NT2/D1 (cell line): ENCODE measurements around the gene WASF2.

ENCODE experiments used
- DNase-seq: peaks from one replicate; pipeline ENCODE4 v3.0.0-alpha.2; 2011; ENCODE audit warnings: low read depth, low spot score
- H3K27me3 ChIP-seq: 2 replicates; pipeline ENCODE4 v1.6.0; 2011; ENCODE audit warnings: mild to moderate bottlenecking; ENCODE audit not compliant: insufficient read length, insufficient read depth
- H3K36me3 ChIP-seq: 2 replicates; pipeline ENCODE4 v1.6.1; 2011; ENCODE audit warnings: mild to moderate bottlenecking, low read length, mixed read lengths; ENCODE audit not compliant: insufficient read depth, insufficient read length
- H3K4me1 ChIP-seq: 2 replicates; pipeline ENCODE4 v1.5.1; 2011; ENCODE audit not compliant: insufficient read depth, insufficient read length
- H3K4me3 ChIP-seq: 2 replicates; pipeline ENCODE4 v1.5.1; 2011; ENCODE audit warnings: low read depth; ENCODE audit not compliant: insufficient read length
- H3K9ac ChIP-seq: 2 replicates; pipeline ENCODE4 v1.6.0; 2011; ENCODE audit warnings: low read depth; ENCODE audit not compliant: insufficient read length
- H3K9me3 ChIP-seq: 2 replicates; pipeline ENCODE4 v1.5.1; 2011; ENCODE audit warnings: mild to moderate bottlenecking, low read length; ENCODE audit not compliant: insufficient read depth
- SUZ12 ChIP-seq: IDR thresholded peaks from 2 replicates; pipeline ENCODE4 v1.6.1; 2011; ENCODE audit not compliant: insufficient read length, insufficient read depth; ENCODE audit errors: extremely low read depth
- YY1 ChIP-seq: IDR thresholded peaks from 2 replicates; pipeline ENCODE4 v1.6.1; 2011; ENCODE audit not compliant: insufficient read length, insufficient read depth
- ZNF274 ChIP-seq: IDR thresholded peaks from 2 replicates; pipeline ENCODE4 v1.6.1; 2011; ENCODE audit warnings: mild to moderate bottlenecking, low read depth, low read length

WASF2 gene

DNA sequence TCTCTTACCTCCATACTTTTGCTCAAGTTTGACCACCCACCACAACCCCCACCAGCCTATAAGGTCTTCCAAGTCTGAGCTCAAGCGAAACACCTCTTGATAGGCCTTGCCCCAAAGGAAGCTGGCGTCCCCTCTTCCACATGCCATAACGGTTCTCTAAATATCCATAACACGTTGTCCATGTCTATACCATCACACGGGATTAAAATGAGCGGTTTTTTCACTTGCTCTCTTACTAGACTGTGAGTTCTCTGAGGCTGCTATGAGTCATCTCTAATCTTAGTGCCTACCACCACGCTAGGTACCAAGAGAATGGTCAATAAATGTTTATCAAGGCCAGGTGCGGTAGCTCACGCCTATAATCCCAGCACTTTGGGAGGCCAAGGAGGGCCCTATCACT is 41.0 kb downstream of the WASF2 start:
- Histone ChIP-seq H3K36me3 (peaks cover 5% of the 10 kb centered on the region), H3K27me3 (no peaks in the 10 kb centered on the region), H3K4me1 (peaks cover 2% of the 10 kb centered on the region), H3K9ac (no peak overlapping the region), H3K9me3 (no peaks in the 10 kb centered on the region), H3K4me3 (no peak overlapping the region)
- no peak for DNase-seq
- no peak for TF ChIP-seq ZNF274
- no peak for TF ChIP-seq SUZ12
- no peak for TF ChIP-seq YY1

DNA sequence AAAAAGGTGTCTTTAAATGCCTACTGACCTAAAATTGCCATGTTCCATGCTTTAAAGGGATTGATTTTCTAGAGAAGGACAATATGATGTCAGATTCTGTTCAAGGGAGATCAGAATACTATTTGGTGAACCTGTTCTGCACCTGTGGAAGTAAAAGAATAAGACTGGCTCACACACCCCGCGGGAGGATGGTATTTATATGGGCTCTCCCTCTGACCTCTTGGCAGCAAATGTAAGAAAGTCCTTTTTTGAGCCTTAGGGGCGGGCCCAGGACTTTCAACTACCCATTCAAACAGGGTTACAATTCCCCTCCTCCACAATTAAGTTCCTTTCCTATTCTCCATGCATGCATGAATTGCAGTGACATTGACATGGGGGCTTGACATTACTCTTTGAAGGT is 42.1 kb downstream of the WASF2 start:
- Histone ChIP-seq H3K9ac (no peak overlapping the region), H3K27me3 (no peaks in the 10 kb centered on the region), H3K4me3 (no peak overlapping the region), H3K9me3 (no peaks in the 10 kb centered on the region), H3K4me1 (peaks cover 2% of the 10 kb centered on the region), H3K36me3 (peaks cover 5% of the 10 kb centered on the region)
- TF ChIP-seq YY1 (no peak), SUZ12 (no peak), ZNF274 (no peak)
- DNase-seq, result no peak

DNA sequence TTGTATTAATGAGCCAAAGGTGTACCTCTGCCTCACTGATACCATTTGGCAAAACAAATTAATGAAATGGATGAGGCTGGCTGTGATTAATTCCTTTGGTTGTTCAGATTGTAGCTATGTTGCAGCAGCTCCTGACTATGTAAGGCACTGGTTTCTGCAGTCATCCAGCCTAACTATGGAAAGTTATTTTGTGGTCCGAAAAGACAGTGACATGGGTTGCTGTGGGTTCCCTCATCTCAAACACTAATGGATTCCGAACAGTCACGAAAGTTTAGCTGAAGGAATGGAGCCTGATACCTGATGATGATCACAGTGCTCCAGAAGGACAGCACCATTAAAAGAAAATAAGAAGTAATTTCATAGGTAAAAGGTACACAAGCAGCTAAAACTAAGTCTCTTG is 42.6 kb downstream of the WASF2 start:
- H3K4me3 ChIP-seq, result no peak overlapping the region
- H3K9ac ChIP-seq, result no peak overlapping the region
- no peak for DNase-seq
- H3K27me3 ChIP-seq, result no peaks in the 10 kb centered on the region
- peaks cover 5% of the 10 kb centered on the region for H3K36me3 ChIP-seq
- H3K9me3 ChIP-seq, result no peaks in the 10 kb centered on the region
- no peak for TF ChIP-seq YY1
- TF ChIP-seq ZNF274, result no peak
- no peak for TF ChIP-seq SUZ12
- peaks cover 2% of the 10 kb centered on the region for H3K4me1 ChIP-seq

DNA sequence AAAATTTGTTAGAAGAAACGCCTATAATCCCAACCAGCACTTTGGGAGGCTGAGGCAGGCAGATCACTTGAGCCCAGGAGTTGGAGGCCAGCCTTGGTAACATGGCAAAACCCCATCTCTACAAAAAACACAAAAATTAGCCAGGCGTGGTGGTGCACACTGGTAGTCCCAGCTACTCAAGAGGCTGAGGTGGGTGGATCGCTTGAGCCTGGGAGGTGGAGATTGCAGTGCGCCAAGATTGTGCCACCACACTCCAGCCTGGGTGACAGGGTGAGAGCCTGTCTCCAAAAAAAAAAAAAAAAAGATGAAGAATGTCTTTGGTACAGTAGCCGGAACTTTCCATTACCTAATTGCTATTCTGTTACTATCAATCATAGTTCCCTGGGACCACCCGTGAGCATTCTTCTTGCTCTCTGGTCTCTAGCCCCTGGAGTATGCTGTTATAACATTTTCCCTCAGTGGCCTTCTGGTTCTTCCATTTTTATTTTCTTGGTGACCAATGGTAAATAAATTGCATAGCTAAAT is 43.4 kb downstream of the WASF2 start:
- TF ChIP-seq ZNF274, result no peak
- TF ChIP-seq SUZ12, result no peak
- no peak for TF ChIP-seq YY1
- Histone ChIP-seq H3K36me3 (peaks cover 5% of the 10 kb centered on the region), H3K9ac (no peak overlapping the region), H3K4me1 (peaks cover 2% of the 10 kb centered on the region), H3K9me3 (no peaks in the 10 kb centered on the region), H3K27me3 (no peaks in the 10 kb centered on the region), H3K4me3 (no peak overlapping the region)
- DNase-seq, result no peak

DNA sequence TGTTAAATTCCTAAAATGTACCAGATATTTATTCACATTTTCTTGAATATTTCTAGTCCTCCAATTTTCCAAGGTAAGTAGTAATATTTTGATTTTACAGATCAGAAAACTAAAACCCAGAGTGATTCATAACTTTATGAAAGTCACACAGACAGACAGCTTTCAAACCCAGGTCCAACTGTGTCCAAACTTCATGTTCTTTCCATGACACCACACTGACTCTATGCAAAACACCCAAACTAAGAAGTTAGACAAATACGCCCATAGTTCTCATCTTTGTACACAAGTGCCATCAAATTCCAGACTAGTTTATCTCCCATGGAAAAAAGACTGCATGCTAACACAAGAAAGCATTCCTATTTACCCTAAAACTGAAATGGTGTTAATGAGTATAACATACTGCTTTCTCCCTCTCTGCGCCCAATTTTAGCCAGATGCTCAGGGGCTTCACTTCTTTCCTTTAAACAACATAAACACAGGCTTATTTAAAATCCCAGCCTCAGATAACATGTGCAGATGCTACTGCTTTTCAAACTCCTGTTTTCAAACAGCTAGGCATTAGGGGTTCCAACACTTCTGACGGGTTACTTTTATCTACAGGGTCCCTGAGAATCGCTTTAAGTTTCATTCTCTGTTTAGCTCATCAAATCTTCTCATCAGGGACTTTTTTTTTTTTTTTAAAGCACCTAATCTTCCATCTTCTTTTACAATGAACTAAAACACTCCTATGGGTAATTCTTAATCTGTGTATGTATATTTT is 44.6 kb downstream of the WASF2 start:
- no peak overlapping the region for H3K4me3 ChIP-seq
- H3K9ac ChIP-seq, result no peak overlapping the region
- H3K27me3 ChIP-seq, result no peaks in the 10 kb centered on the region
- no peak for DNase-seq
- peaks cover 2% of the 10 kb centered on the region for H3K4me1 ChIP-seq
- TF ChIP-seq YY1 (no peak), SUZ12 (no peak), ZNF274 (no peak)
- H3K9me3 ChIP-seq, result no peaks in the 10 kb centered on the region
- peaks cover 5% of the 10 kb centered on the region for H3K36me3 ChIP-seq

DNA sequence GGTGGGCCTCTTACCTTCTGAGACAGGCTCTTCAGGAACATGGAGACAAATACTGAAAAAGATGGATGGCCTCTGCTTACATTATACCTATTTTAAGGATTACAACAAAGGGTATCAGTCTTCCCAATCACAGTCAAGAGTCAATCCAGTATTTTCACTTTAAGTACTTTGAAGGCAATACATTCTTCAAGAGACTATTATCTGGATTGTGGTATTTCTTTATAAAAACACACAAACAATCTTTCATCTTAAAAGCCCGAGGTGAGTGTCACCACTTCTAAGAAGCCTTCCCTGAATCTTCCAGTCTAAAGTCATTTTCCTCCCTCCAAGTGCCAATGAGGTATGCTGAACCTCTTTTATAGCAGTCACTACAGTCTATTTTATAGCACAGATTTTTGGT is 45.3 kb downstream of the WASF2 start:
- Histone ChIP-seq H3K4me1 (peaks cover 2% of the 10 kb centered on the region), H3K9ac (no peak overlapping the region), H3K9me3 (no peaks in the 10 kb centered on the region), H3K27me3 (no peaks in the 10 kb centered on the region), H3K36me3 (peaks cover 6% of the 10 kb centered on the region), H3K4me3 (no peak overlapping the region)
- no peak for TF ChIP-seq ZNF274
- TF ChIP-seq YY1, result no peak
- TF ChIP-seq SUZ12, result no peak
- DNase-seq, result no peak

DNA sequence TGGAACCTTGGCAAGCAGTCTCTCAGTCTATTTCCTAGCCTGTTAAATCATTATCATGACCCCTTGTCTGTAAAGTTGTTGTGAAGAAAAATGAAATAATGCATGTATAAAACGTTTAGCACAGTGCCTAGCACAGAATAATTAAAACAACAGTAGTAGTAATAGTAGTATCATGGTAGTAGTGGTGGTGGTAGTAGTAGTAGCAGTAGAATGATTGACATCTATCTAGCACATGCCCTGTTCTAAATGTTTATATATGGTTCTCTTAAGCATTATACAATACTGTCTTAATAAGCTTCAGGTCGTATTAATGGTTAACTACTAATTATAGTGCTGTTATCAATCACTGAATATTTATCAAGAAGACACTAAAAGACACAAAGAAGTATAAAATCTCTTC is 50.8 kb downstream of the WASF2 start:
- Histone ChIP-seq H3K9ac (no peak overlapping the region), H3K9me3 (no peaks in the 10 kb centered on the region), H3K4me3 (no peak overlapping the region), H3K27me3 (no peaks in the 10 kb centered on the region), H3K36me3 (peaks cover 4% of the 10 kb centered on the region), H3K4me1 (no peaks in the 10 kb centered on the region)
- DNase-seq, result no peak
- no peak for TF ChIP-seq SUZ12
